ENCODE results near the gene GTF3C5.
"Not testable (repeated sequence)": the region's sequence is repeated elsewhere in the genome, so short reads cannot be mapped to it uniquely, and the experiment has no call there.

Gene GTF3C5

GRCh38 chr9:132996526-132996925 is 34.3 kb upstream of the GTF3C5 start:
- DNase-seq: no peak

- peak; percentile 83 for DNase-seq
Measured at GRCh38 chr9:132997591-132997990, 33.2 kb upstream of the GTF3C5 start.

- DNase-seq: not testable (repeated sequence)
Measured at GRCh38 chr9:132998221-132998620, 32.6 kb upstream of the GTF3C5 start.

GRCh38 chr9:132998831-132999635 is 31.8 kb upstream of the GTF3C5 start:
- no peak for DNase-seq

- no peak for DNase-seq
Measured at GRCh38 chr9:133002147-133003070, 28.4 kb upstream of the GTF3C5 start.

GRCh38 chr9:133003071-133003461 is 27.7 kb upstream of the GTF3C5 start:
- DNase-seq: no peak

GRCh38 chr9:133003671-133004090 is 27.1 kb upstream of the GTF3C5 start:
- DNase-seq: no peak

- DNase-seq: no peak
Measured at GRCh38 chr9:133004091-133004998, 26.5 kb upstream of the GTF3C5 start.

GRCh38 chr9:133004999-133005760 is 25.6 kb upstream of the GTF3C5 start:
- no peak for DNase-seq

- no peak for DNase-seq
Measured at GRCh38 chr9:133005957-133006356, 24.8 kb upstream of the GTF3C5 start.

GRCh38 chr9:133006731-133007352 is 24.0 kb upstream of the GTF3C5 start:
- no peak for DNase-seq

GRCh38 chr9:133008406-133008805 is 22.4 kb upstream of the GTF3C5 start:
- DNase-seq: no peak

GRCh38 chr9:133008824-133009223 is 22.0 kb upstream of the GTF3C5 start:
- no peak for DNase-seq

GRCh38 chr9:133009906-133010582 is 20.8 kb upstream of the GTF3C5 start:
- DNase-seq: no peak

- no peak for DNase-seq
Measured at GRCh38 chr9:133014696-133015095, 16.1 kb upstream of the GTF3C5 start.

- no peak for DNase-seq
Measured at GRCh38 chr9:133023117-133023890, 7.5 kb upstream of the GTF3C5 start.

GRCh38 chr9:133026426-133026825 is 4.4 kb upstream of the GTF3C5 start:
- no peak for DNase-seq

GRCh38 chr9:133027134-133027533 is 3.7 kb upstream of the GTF3C5 start:
- no peak for DNase-seq

GRCh38 chr9:133028221-133028620 is 2.6 kb upstream of the GTF3C5 start:
- no peak for DNase-seq

GRCh38 chr9:133029994-133030316 is 842 bp upstream of the GTF3C5 start:
- DNase-seq: no peak

GRCh38 chr9:133031130-133031422 is 279 bp downstream of the GTF3C5 start:
- no peak for DNase-seq

Data from NCI-H226 (cell line).